GM11168 (cell line): ENCODE data around the gene CARTPT.

Source experiments
- in situ Hi-C: fragments of 300-500 bp; cut with MboI; formaldehyde crosslinking; loops from one replicate; pipeline ENCODE4 v1.12.0; 2022; ENCODE audit warnings: low sequenced_read_pairs; ENCODE audit not compliant: unreplicated experiment

The CARTPT gene

DNA sequence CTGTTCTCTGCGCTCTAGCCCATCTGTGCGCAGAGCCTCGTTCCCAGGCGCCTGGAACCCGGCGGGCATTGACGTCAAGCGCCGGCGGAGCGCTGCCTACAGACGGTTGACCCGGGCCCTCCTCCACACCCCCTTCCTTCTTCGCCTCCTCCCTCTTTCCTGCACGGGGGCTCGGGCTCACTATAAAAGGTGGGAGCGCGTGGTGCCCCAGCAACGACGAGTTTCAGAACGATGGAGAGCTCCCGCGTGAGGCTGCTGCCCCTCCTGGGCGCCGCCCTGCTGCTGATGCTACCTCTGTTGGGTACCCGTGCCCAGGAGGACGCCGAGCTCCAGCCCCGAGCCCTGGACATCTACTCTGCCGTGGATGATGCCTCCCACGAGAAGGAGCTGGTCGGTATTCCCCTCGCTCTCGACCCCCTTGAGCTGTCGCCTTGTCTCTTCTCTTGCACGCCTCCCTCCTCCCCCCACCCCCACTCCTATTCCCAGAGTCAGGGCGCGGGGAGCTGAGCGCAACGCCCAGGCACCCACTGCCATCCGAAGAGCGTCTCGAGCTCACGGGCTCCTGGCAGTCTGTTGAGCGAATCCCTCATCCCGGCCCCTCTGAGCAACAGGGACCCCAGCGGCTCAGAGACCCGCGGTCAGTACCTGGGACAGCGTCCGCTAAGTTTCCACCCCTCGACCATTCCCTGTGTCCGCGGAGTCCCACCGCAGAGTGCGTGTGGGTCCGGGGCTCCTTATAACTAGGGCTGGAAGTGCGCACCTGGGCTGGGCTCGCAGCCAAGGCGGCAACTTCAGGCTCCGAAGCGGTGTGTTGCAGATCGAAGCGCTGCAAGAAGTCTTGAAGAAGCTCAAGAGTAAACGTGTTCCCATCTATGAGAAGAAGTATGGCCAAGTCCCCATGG lies at the start of gene CARTPT:
Gene CARTPT, plus strand, starts transcription at position 213 of the 902 bp plus-strand sequence. Its CDS starts 19 bp downstream, at position 232.
- in situ Hi-C loops: no loop called here

DNA sequence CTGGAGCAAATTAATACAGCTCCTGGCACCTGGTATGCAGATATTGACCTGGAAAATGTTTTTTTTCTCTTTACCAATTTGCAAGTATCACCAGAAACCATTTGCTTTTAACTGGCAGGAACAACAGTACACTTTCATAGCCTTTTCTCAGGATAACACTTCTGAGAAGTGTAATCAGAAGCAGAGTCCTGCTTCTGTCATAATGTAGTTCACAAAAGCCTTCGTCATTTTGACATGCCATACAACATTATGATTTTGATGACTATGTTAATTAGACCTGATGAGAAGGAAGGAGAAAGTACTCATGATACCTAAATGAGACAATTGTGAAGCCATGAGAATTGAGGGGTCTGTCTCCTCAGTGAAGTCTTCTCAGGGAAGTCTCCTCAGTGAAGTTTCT lies 41.1 kb upstream of the CARTPT start:
- in situ Hi-C loops: no loop called here

DNA sequence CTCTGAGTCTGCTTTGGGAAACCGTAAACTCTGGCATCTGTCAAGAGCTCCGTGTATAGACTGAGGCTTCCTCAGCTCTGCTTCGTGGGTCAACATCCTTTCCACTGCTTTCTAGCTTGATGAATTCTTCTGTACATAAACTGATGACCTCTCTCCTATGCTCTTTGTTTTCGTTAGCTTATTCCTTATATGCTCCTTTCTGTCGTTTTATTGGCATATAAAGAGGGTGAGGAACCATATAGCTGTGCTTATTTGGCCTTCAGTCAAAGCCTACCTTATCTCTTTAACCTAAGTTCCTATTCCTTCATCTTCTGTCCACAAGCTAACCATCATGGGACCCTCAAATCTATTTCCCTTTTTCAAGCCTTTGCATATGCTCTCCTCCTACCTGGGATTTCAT lies 39.4 kb upstream of the CARTPT start:
- in situ Hi-C loops: no loop called here

DNA sequence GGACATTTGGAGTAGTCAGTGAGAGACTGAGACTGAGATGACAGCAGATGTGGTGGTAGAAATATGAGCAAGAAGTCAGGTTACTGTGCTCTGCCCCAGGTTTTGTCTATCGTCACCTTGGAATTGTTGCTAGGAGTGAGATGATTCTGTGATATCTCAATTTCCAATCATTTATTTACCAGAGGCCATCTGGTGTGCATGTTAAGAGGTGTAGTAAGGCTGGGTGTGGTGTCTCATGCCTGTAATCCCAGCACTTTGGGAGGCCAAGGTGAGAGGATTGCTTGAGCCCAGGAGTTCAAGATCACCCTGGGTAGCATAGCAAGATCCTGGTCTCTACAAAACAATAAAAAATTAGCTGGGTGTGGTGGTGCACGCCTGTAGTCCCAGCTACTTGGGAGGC lies 38.6 kb upstream of the CARTPT start:
- in situ Hi-C loops: no loop called here

DNA sequence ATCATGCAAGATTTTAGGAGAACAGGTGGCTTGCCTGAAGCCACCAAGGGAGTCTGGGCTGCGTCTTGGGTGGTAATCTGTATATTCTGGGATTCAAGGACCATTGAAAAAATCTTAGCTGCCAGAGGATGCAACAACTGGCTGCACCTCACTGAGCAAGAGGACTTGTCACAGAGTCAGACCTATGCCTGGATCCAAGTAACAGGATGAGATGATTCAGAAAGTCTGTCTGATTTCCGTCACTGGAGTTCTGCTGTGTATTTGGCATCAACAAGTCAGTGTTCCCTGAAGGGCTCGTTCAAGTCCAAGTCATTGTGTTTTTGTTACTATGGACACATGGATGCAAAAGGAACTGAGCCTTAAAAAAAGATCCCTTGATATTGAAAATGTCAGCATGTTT lies 37.8 kb upstream of the CARTPT start:
- in situ Hi-C loops: no loop called here

DNA sequence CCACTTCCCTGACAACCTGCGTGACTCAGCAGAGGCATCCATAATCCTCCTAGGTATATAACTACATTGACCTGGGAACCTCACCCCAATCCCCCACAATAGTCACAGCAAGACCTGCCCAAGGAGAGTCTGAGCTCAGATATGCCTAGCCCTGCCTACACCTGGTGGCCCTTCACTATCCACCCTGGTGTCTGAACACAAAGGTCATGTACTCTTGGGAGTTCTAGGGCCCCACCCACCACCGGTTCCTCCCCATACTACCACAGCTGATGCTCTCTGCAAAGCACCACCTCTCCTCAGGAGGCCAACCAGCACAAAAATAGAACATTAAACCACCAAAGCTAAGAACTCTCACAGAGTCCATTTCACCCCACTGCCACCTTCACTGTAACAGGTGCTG lies 34.8 kb upstream of the CARTPT start:
- in situ Hi-C loops: no loop called here

DNA sequence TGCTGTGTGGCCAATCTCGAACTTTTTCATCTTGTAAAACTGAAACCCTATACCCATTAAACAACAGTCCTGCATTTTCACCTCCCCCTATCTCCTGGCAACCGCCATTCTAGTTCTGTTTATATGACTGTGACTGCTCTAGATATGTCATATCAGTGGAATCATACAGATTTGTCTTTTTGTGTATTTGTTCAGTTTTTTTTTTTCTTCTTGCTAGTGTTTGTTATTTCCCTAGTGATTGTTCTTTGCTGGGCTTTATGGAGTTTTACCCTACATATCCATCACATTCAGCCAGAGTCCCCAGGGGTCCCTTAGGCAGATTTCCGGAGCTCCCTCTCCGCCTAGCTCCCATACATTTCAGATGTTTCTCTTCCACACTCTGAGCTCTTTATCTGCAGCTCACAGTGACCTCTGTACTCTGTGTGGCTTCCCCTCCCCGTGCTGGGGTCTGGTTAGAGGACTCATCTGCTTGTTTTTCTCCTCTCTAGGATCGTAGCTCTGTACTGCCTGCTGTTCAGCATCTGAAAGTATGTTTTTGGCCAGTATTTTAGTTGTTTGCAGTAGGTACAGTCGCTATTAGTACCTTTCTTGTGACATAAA lies 25.1 kb upstream of the CARTPT start:
- in situ Hi-C loops: no loop called here

DNA sequence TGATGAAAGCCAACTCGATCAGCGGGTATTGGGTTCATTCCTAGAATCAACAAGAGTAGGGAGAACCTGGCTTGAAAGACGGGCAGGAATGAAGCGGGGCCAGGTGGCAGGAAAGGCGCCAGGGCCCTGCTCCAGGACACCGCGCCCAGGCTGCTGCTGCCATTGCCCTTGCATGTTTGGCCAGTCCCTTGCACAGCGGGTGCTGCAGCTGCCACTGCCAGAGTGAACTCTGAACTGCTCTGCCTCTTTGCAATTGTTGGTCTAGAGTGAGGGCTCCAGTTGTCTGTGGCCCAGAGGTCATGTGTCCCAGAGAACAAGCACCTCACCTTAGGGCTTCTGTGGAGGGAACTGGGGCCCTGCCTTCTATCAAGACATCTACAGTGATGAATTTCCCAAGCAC lies 24.0 kb upstream of the CARTPT start:
- in situ Hi-C loops: no loop called here

DNA sequence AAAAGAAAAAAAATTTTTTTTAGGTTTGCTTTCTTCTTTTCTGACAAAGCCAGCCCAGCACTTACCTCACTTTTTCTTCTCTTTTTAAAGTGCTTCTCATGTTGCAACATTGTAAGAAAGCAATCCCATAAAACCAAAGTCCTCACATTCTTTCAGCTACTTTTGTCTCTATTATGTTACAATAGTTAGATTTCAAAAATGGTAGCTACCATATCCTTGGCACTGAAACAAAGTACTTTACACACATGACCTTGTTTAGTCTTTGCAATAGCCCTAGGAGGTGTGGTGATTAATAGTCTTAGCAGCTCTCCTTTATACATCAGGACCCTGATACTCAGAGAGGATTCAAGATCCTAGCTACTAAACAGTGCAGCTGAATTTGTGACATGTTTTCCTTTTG lies 23.5 kb upstream of the CARTPT start:
- in situ Hi-C loops: no loop called here

DNA sequence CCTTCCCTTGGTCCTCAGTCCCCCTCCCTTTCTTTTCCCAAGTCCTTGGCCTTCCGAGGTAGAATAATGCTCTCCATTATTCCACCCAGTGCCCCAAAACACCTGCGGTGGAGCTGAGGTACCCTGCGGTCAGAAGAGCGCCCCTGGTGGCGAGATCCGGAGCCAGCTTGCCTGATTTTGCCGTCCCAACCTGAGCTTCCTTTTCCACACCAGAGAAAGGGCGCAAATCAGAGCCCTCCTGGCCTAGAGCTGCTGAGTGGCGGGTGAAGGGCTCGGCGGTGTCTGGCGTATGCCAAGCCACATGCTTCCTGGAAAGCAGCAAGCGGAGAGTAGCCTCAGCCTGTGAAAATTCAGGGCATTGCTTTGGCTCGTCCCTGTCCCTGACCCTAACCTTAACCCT lies 21.1 kb upstream of the CARTPT start:
- in situ Hi-C loops: no loop called here

DNA sequence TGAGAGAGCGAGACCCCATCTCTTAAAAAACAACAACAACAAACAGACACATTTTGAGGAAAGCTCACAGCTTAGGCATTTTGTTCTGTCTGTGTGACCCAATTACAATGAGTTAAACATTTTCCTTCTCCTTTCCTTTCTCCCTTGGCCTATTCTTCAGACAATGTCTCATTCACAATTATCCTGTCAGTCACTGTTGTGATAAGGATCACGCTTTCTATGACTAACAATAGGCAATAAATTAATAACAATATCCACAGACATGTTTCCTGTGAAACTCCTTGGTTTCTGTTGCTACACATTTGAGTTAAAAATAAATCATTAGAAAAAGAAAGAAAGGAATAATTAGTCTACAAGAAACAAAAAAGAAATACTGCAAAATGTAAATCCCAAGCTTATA lies 19.8 kb upstream of the CARTPT start:
- in situ Hi-C loops: no loop called here

DNA sequence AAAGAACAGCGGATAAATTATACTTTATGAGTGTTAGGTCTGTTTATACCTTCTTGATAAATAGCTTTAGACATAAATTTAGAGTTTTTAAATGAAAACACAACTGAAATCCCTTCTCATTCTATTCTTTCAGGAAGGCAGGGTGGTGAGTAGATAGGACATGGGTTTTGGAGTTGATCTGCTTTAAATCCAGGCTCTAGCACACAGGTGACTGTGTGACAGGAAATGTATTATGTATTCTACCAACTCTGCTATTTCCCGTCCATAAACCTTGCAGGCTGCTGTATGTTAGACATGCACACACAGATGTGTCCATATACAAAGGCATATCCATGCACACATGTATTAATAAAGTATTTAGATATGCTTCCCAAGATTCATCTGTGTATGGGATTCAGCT lies 19.3 kb upstream of the CARTPT start:
- in situ Hi-C loops: no loop called here

DNA sequence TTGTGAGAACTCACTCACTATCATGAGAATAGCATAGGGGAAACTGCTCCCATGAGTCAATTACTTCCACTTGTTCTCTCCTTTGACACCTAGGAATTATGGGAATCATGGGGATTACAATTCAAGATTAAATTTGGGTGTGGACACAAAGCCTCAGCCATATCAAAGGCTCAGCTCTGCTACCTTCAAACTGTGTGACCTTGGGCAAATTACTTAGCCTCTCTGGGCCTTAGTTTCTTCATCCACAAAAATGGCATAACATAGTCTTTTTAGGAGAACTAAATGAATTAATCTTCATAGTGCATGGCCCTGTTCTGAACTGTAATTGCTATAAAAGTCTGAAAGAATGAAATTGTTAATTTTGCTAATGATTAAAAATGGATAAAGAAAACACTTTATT lies 18.3 kb upstream of the CARTPT start:
- in situ Hi-C loops: no loop called here

DNA sequence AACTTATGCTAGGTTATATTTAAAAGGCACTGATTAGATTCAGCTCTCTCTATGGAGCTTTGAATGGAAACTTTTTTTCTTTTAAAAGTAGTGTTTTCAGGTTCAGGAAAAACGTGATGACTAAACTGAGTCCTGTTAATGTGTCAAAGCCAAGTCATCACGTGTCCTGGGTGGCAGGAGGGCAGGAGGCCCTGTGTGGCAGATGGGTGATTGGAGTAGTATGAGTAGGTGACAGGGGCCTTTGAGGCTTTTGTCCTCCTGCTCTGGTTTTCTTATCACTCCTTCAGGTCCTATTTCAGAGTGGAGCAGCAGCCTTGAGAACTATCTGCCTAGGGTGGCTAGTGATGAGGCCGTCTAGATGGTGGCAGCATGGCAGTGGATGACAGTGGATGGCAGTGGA lies 17.7 kb upstream of the CARTPT start:
- in situ Hi-C loops: no loop called here

DNA sequence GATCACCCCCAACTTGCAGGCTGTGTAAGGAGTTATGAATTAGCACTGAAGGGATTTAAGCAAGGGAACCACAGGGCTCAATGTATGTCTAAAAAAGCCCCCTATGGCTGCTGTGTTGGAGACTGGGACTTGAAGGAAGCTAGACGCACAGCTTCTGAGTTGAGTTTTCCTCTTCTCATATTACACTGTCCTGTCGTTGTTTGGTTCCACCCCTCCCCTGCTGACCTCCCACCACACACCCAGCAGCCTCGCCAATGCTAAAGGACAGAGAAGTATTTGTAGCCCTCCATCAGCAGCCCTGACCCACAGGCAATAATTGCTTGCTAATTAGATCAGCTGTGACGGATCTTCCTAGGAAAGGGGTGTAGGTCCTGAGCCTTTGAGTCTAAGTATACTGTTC lies 15.1 kb upstream of the CARTPT start:
- in situ Hi-C loops: no loop called here

DNA sequence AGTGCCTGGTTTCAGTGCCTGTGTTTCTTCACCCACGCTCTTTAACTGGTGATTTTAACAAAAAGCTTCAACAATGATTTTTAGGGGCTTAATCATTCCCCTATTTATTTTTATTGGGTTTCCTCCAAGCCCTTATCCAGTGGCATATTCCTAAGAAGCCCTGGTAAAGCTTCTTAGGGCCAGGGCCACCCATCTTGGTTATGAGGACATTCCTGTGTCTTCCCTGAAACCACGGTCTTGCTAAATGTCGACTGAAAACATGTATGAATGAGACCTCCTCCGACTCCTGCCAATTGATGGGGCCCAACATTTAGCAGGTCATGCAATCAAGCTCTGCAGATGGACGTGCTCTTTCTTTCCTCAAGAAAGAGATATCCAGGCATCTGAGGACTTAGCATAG lies 13.7 kb upstream of the CARTPT start:
- in situ Hi-C loops: no loop called here

DNA sequence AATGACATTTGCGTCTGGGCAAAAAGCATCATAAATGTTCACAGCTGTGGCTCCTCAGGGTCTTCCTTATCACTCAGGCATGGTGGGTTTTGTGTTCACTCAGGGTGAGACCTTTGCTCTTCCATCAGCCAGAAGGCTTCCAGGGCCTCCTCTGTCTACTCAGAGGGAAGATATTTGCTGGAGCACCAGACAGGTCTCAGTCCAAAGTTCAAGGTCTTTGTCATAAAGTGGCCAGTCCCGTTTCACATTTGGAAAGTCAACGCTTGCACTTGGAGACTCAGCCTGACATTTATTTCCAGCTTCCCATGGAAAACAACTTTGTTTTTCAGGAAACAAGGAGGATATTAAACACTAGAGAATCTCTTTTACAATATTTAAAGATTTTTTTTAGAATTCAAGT lies 12.2 kb upstream of the CARTPT start:
- in situ Hi-C loops: no loop called here

DNA sequence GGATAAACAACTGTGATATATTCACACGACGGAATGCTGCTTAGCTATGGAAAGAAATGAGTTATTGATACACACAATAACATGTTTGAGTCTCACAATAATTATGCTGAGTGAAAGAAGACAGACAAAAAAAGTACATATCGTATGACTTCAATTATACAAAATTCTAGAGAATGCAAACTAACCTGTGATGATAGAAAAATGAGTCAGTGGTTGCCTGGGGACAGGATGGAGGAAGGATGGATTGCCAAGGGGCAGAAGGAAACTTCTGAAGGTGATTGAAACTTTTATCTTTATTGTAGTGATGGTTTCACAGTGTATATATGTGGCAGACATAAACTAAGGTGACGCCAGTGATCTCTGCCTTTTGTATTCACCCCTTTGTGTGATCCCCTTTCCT lies 7.5 kb upstream of the CARTPT start:
- in situ Hi-C loops: no loop called here

DNA sequence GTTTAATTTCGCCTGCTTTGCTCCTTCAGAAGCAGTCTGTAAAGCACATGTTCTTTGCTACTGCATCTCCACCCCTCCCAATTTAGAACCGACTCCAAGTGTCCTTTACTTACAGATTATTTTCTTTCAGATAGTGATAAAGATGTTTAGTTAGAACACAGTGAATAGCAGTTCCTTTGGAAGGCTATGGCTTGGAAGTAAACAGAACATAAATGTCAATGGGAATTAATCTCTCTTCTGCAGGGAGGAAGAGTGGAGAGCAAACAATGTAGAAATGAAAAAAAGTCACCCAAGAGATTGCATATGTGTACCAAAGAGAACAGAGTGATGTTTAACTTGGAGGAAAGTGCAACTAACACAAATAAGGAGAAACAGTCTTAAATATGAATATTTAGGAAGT lies 4.2 kb upstream of the CARTPT start:
- in situ Hi-C loops: no loop called here

DNA sequence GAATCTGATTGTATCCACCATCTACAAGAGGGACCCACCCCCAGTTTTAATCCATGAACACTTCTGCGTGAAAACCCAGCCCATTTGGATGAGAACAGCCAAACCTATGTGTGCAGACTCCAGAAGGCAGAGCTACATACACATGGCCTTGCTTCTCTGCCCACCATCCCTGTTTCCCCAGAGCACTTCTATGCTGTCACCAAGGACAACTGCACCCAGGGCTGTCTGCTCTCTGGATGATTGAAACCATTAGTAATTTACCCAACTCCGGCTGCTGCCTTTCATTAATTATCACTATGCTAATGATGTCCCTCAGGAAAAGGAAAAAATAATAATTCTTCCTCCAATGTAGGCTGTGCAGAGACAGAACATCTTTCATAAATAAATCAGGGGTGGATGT lies 8.9 kb downstream of the CARTPT start:
- in situ Hi-C loops: no loop called here

DNA sequence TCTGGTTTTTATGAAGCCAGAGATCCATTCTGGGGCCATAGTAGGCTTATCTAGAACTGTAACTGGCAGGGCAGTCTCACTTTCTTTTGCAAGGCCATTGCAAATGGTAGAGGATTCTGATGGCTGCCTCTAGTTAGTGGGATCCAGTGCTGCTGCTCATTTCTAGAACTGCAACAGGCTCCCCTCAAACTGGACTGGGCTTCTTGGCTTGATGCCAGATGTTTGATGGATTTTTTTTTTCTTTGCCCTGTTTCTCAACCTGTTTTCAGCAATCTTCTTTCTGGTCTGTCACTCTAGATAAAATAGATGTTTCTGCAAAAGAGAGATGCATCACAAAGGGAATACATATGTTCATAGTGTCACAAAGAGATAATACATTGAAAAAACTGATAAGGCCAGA lies 11.9 kb downstream of the CARTPT start:
- in situ Hi-C loops: no loop called here

DNA sequence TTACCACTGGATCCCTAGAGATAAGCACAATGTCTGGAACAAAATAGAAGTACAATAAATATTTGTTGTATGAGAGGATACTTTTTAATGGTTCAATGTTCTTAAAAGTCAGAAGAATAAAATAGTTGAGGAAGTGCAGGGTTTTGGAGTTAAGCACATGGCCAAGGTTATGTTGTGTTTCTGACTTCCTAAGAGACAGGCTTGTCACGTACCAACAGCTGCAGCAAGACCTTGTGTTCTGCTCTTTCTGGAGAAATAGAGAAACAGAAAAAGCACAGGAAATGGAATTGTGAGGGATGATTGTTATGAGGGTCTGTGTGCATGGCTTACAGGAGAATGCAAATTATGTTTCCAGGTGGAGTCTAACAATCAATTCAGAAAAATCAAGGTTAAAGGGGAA lies 12.9 kb downstream of the CARTPT start:
- in situ Hi-C loops: no loop called here
